NCI-H748 (cell line): ENCODE results near the gene ALG10B.

Experiments
- DNase-seq: peaks from one replicate; lab custom pipeline; 2025; ENCODE audit not compliant: unreplicated experiment; lab: John Stamatoyannopoulos, UW

The ALG10B gene

DNA sequence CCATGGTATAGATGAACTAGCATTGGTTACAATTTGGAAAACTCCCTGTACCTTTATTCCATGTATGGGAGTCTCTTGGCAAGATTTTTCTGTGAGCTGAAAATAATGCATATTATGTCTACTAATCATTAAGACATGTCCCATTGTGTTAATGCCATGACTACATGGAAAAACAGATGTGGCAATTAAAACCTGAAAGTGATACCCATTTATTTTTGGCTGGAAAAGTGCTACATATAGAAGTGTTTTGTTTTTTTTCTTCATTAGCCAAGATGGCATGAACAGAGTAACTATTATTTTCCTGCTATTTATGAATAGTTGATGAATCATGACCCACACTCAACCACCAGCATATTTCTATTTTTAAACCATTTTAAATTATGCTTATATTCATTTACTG, 58.2 kb downstream of the ALG10B start:
- DNase-seq, result no peak
